GM18502 (cell line): ENCODE data around the gene STK25.
A peak's percentile ranks its signal among the peaks of the same experiment; 100 is the strongest.
"Not testable (repeated sequence)": the region's sequence is repeated elsewhere in the genome, so short reads cannot be mapped to it uniquely, and the experiment has no call there.

Experiments used
- ATAC-seq: cut with Tn5 transposase; IDR thresholded peaks from one replicate; pipeline ENCODE4 v1.9.1; 2021; ENCODE audit warnings: mild to moderate bottlenecking; ENCODE audit not compliant: unreplicated experiment, poor library complexity

STK25 gene

GRCh38 chr2:241514986-241515737 is 6.8 kb upstream of the STK25 start:
- ATAC-seq, result no peak

- no peak for ATAC-seq
These were observed 6.2 kb upstream of the STK25 start for GRCh38 chr2:241514553-241514952.

DNA sequence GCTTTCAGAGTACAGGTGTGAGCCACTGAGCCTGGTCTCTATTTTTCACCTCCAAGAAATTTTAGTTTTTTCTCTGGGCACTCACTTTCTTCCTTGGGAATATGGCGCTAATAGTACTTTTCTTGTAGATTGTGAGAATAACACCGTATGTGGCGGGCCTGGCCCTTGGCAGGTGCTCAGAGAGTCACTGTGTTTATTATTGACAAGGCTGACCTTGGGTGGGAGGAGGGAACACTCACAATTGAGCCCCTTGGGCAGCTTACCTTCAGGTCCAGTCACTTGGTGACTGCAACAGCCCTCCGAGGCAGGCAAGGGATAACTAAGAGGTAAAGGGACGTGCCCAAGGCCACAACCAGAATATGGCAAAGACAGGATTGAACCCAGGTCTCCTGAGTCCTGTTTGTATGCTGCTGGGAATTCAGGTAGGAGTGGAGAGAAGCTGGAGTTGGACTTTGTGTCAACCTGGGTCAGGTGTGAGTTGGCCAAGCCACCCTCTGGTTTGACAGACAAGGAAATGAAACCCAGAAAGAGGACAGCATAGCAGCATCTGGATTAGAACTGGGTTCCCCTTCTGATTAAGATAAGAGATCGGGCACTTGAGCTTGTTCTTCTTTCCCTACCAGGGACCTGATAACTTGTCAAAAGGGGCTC is 2.8 kb upstream of the STK25 start:
- ATAC-seq, result no peak

DNA sequence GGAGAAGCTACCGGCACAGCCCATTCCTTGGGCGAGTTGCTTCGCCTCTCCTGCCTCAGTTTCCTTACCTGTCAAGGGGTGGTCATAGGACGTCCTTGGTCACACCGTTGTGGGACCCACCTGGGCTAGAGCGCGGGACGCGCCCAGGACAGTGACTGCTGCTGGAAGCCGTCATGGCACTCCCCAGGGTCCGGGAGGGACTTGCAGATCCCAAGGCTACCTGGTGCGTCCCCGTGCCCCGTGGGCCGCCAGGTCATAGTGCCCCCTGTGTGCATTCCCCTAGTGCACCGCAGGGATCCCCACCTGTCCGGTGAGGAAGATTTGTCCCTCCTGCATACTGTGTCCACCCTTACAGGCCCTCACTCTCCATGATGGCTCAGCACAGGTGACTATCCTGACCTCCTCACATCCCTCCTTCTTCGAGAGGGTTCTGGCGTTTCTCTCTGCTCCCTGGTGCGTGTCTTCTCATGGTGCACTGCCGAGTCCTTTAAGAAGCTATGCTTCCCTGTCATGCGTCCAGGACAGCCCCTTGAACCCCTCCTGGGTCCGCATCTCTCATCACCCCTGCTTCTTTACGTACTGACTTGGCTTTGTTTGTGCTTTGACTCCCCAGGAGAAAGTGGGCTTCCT is 886 bp upstream of the STK25 start:
- no peak for ATAC-seq

GRCh38 chr2:241507430-241508239 is 749 bp downstream of the STK25 start:
- ATAC-seq, result peak; percentile 28

DNA sequence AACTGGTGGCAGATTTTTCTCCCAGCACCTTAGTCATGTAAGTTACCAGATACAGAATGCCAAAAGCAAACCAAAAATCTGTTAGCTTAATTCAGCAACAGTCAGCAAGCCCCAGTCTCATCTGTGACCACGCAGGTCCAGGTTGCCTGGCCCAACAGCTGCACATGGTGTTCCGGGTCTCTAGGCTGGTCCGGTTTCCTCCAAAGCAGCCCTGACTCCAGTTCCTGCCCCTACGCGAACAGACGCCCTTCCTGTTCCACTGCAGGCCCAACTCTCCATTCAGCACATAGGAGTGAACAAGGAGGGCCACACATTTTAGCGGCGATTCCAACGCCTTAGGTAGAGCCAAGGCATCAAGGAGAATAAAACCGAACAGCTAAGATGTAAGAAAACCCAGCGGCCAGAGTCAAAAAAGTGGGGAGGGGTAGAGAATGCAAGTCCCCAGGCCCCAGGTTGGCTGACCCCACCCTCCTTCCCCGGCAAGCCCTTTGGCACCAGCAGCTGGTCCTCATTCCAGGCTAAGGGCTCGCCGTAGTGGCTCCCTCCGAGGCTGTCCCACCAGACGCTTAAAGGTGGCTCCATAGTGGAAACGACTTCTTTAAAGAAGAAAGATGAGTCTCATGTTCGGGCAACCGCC is 1.5 kb downstream of the STK25 start:
- no peak for ATAC-seq

GRCh38 chr2:241506317-241506716 is 2.1 kb downstream of the STK25 start:
- not testable (repeated sequence) for ATAC-seq

GRCh38 chr2:241505781-241506201 is 2.6 kb downstream of the STK25 start:
- no peak for ATAC-seq

- no peak for ATAC-seq
These were observed 3.2 kb downstream of the STK25 start for GRCh38 chr2:241505086-241505780.

DNA sequence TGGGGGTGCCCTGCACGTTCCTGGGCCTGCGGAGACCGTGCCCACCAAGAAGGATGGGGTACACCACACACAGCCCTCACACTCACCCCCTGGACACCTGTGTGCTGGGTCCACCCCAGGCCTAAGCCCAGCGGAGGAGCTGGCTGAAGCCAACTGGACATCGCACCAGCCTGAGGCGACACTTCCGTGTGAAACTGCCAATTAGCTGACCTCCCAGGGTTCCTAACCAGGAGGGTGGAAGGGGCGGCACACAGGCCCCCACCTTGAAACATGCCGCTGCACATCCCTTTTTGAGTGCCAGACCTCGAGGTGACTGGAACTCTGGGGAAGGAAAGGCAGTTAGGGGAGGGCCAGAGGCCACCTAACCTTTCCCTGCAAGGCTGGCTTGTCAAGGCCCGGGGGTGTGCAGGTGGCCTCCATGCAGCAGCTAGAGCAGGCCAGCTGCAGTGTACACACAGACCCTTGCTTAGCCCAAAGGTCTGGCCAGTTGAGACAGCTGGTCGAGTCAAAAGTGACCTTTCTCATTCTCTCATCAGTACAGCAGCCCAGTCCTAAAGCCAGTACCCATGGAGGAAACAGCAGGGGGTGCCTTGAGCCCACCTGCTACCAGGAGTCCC is 4.5 kb downstream of the STK25 start:
- no peak for ATAC-seq

DNA sequence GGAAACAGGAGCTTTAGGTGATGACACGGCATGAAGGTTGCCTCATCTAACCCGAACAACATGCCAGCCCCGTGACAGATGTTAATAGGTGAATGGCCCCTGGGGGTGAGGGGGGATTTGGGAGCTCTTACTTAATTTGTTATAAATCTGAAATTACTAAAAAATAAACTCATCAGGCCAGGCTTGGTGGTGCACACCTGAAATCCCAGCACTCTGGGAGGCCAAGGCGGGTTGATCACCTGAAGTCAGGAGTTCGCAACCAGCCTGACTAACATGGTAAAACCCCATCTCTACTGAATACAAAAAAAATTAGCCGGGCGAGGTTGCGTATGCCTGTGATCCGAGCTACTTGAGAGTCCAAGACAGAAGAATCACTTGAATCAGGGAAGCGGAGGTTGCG is 6.1 kb downstream of the STK25 start:
- ATAC-seq, result no peak

DNA sequence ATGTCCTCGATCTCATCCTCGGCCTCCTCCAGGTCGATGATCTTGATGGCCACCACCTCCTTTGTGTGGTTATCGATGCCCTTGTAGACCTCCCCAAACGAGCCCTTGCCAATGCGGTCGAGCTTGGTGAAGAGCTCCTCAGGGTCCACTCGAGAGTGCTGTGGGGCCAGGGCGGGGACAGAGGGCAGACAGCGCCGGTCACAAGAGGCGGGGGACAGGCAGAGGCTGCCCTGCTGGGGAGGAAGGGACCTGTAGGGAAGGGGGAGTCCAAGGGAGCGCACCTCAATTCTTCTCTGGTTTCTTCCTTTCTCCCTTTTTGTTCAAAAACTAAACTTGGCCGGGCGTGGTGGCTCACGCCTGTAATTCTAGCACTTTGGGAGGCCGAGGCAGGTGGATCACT is 6.8 kb downstream of the STK25 start:
- ATAC-seq, result no peak

- no peak for ATAC-seq
These were observed 7.3 kb downstream of the STK25 start for GRCh38 chr2:241501099-241501541.

- ATAC-seq, result no peak
These were observed 7.9 kb downstream of the STK25 start for GRCh38 chr2:241500431-241500975.

- ATAC-seq, result no peak
These were observed 8.4 kb downstream of the STK25 start for GRCh38 chr2:241500016-241500415.

DNA sequence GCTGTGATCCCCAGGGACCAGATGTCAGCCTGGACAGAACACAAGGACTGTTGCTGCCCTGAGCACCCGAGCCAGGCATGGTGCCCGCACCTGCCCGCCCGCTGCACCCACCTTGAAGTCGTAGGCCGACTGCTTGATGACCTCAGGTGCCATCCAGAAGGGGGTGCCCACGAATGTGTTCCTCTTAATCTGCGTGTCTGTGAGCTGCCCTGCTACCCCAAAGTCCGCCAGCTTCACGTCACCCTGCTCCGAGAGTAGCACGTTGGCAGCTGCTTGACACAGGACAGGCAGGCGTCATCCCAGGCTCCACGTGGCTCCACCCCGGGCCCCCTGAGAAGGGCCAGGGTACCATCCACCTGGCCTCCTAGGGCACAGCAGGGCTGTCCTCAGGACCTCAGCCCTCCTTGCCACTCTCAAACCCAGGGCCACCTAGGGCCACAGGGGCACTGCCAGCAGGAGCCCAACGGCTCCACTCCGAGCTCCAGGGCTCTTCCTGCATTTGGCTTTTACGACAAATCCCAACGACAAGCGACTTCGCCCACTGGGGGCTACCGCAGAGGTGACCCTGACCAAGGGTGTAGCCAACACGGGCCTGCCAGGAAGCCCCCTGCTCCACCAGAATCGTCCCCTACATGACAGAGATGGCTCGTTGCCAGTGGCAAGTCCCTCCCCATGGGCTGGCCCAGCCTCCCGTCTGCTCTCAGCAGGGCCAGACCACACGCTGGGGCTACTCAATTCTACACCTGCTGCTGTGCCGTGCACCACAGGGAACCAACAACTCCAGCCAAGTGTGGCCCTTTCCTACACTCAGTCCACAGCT is 9.0 kb downstream of the STK25 start:
- ATAC-seq, result no peak

GRCh38 chr2:241498115-241499070 is 10.0 kb downstream of the STK25 start:
- ATAC-seq, result no peak
